Astrocyte (in vitro differentiated cells and primary cell): ENCODE results near the gene APOB. TPM values are rescaled to one million over a fixed set of nuclear protein-coding genes. Genes with fewer than 3 reads are reported as not detected.

ENCODE experiments used
- DNase-seq: peaks from one replicate; pipeline ENCODE4 v3.0.0-alpha.2; 2010; ENCODE audit warnings: low read depth
- FAIRE-seq: peaks from 2 replicates; lab custom pipeline; 2011; peaks lifted over from hg19 to GRCh38; lab: Jason Lieb, UNC
- H2AFZ ChIP-seq: 2 replicates; pipeline ENCODE4 v1.6.0; 2012; ENCODE audit warnings: low read depth, low read length, inconsistent platforms
- H3K27ac ChIP-seq: 2 replicates; pipeline ENCODE4 v1.5.1; 2011; ENCODE audit warnings: low read depth, low read length, inconsistent platforms
- H3K27me3 ChIP-seq: 2 replicates; pipeline ENCODE4 v1.6.0; 2011; ENCODE audit warnings: low read length, inconsistent platforms; ENCODE audit not compliant: insufficient read depth
- H3K36me3 ChIP-seq: 2 replicates; pipeline ENCODE4 v1.5.1; 2011; ENCODE audit warnings: low read length, inconsistent platforms; ENCODE audit not compliant: insufficient read depth
- H3K4me1 ChIP-seq: 2 replicates; pipeline ENCODE4 v1.5.1; 2011; ENCODE audit warnings: low read length, inconsistent platforms; ENCODE audit not compliant: insufficient read depth
- H3K4me2 ChIP-seq: 2 replicates; pipeline ENCODE4 v1.6.0; 2012; ENCODE audit warnings: low read length, inconsistent platforms
- H3K4me3 ChIP-seq: 2 replicates; pipeline ENCODE4 v1.5.1; 2011; ENCODE audit warnings: low read depth, mild to moderate bottlenecking, low read length, inconsistent platforms; ENCODE audit not compliant: insufficient read depth
- H3K79me2 ChIP-seq: 2 replicates; pipeline ENCODE4 v1.6.0; 2012; ENCODE audit warnings: mild to moderate bottlenecking, low read length, inconsistent platforms; ENCODE audit not compliant: insufficient read depth
- H3K9ac ChIP-seq: 2 replicates; pipeline ENCODE4 v1.6.0; 2012; ENCODE audit warnings: mild to moderate bottlenecking, low read length, inconsistent platforms
- H3K9me3 ChIP-seq: 2 replicates; pipeline ENCODE4 v1.5.1; 2012; ENCODE audit warnings: low read depth, mild to moderate bottlenecking, low read length, inconsistent platforms; ENCODE audit not compliant: insufficient read depth
- H4K20me1 ChIP-seq: 2 replicates; pipeline ENCODE4 v1.6.0; 2012; ENCODE audit warnings: low read length, inconsistent platforms; ENCODE audit not compliant: insufficient read depth
- H3K27ac Mint-ChIP-seq: one replicate; pipeline ENCODE4 v1.8.0; 2021; ENCODE audit warnings: mild to moderate bottlenecking, mixed read lengths; ENCODE audit not compliant: unreplicated experiment
- H3K27me3 Mint-ChIP-seq: one replicate; pipeline ENCODE4 v1.8.0; 2021; ENCODE audit warnings: low read depth, mixed read lengths; ENCODE audit not compliant: unreplicated experiment
- H3K36me3 Mint-ChIP-seq: one replicate; pipeline ENCODE4 v1.8.0; 2021; ENCODE audit warnings: low read depth, mixed read lengths; ENCODE audit not compliant: unreplicated experiment
- H3K4me1 Mint-ChIP-seq: one replicate; pipeline ENCODE4 v1.8.0; 2021; ENCODE audit warnings: low read depth, mixed read lengths; ENCODE audit not compliant: unreplicated experiment
- H3K4me3 Mint-ChIP-seq: one replicate; pipeline ENCODE4 v1.8.0; 2021; ENCODE audit warnings: mild to moderate bottlenecking, moderate library complexity, mixed read lengths; ENCODE audit not compliant: unreplicated experiment
- H3K9me3 Mint-ChIP-seq: one replicate; pipeline ENCODE4 v1.8.0; 2021; ENCODE audit warnings: mild to moderate bottlenecking, mixed read lengths; ENCODE audit not compliant: unreplicated experiment
- CTCF ChIP-seq: IDR thresholded peaks from 2 replicates; pipeline ENCODE4 v1.5.1; 2011; ENCODE audit warnings: low read depth, mild to moderate bottlenecking, inconsistent platforms, low read length, moderate library complexity; ENCODE audit not compliant: insufficient read depth
- EZH2 ChIP-seq: IDR thresholded peaks from 2 replicates; pipeline ENCODE4 v1.6.1; 2012; ENCODE audit warnings: mild to moderate bottlenecking, low read length, inconsistent platforms; ENCODE audit not compliant: insufficient read depth
- total RNA-seq: library from RNA; stranded (reverse); gene quantifications from 2 replicates; pipeline ENCODE4 v1.2.1, GENCODE V29; 2021

Gene APOB
- total RNA-seq, 1 donor from 2014 or later, result 0.05 TPM

GRCh38 chr2:21008790-21009661 is 34.8 kb downstream of the APOB start:
- H3K9me3 ChIP-seq, result no peaks in the 10 kb centered on the region
- TF ChIP-seq EZH2, result no peak
- Mint-ChIP-seq H3K36me3 (no peaks in the 10 kb centered on the region), H3K4me1 (no peaks in the 10 kb centered on the region), H3K27ac (no peak overlapping the region), H3K4me3 (no peak overlapping the region), H3K27me3 (peaks cover 29% of the 10 kb centered on the region), H3K9me3 (peaks cover 3% of the 10 kb centered on the region)
- H3K27me3 ChIP-seq, result no peaks in the 10 kb centered on the region
- H4K20me1 ChIP-seq, result no peaks in the 10 kb centered on the region
- DNase-seq, result no peak
- no peak overlapping the region for H3K9ac ChIP-seq
- no peaks in the 10 kb centered on the region for H3K79me2 ChIP-seq
- no peak overlapping the region for H3K4me3 ChIP-seq
- H3K27ac ChIP-seq, result no peak overlapping the region
- no peak overlapping the region for H2AFZ ChIP-seq
- FAIRE-seq, result no peak
- no peak overlapping the region for H3K4me2 ChIP-seq
- no peaks in the 10 kb centered on the region for H3K4me1 ChIP-seq
- H3K36me3 ChIP-seq, result no peaks in the 10 kb centered on the region

GRCh38 chr2:21008014-21008789 is 35.7 kb downstream of the APOB start:
- Histone ChIP-seq H3K4me2 (no peak overlapping the region), H3K9me3 (no peaks in the 10 kb centered on the region), H2AFZ (no peak overlapping the region), H3K4me3 (no peak overlapping the region), H3K27me3 (no peaks in the 10 kb centered on the region), H3K4me1 (no peaks in the 10 kb centered on the region), H3K27ac (no peak overlapping the region), H4K20me1 (no peaks in the 10 kb centered on the region), H3K36me3 (no peaks in the 10 kb centered on the region), H3K9ac (no peak overlapping the region), H3K79me2 (no peaks in the 10 kb centered on the region)
- FAIRE-seq (no peak), DNase-seq (no peak)
- Mint-ChIP-seq H3K4me1 (no peaks in the 10 kb centered on the region), H3K27ac (no peak overlapping the region), H3K9me3 (peaks cover 3% of the 10 kb centered on the region), H3K4me3 (no peak overlapping the region), H3K27me3 (peaks cover 29% of the 10 kb centered on the region), H3K36me3 (no peaks in the 10 kb centered on the region)
- no peak for TF ChIP-seq EZH2
- no peak for TF ChIP-seq CTCF

- H3K9me3 Mint-ChIP-seq, result peaks cover 3% of the 10 kb centered on the region
- no peaks in the 10 kb centered on the region for H4K20me1 ChIP-seq
Observed at GRCh38 chr2:21007129-21008013, 36.5 kb downstream of the APOB start.

More at GRCh38 chr2:21007129-21008013, 36.5 kb downstream of the APOB start:
- H3K27me3 Mint-ChIP-seq, result peaks cover 22% of the 10 kb centered on the region
- Histone ChIP-seq H3K9ac (no peak overlapping the region), H3K9me3 (no peaks in the 10 kb centered on the region), H3K4me3 (no peak overlapping the region), H2AFZ (no peak overlapping the region), H3K4me1 (no peaks in the 10 kb centered on the region), H3K36me3 (no peaks in the 10 kb centered on the region), H3K4me2 (no peak overlapping the region), H3K79me2 (no peaks in the 10 kb centered on the region), H3K27me3 (no peaks in the 10 kb centered on the region), H3K27ac (no peak overlapping the region)
- H3K27ac Mint-ChIP-seq, result no peak overlapping the region
- DNase-seq (no peak), FAIRE-seq (no peak)
- H3K4me3 Mint-ChIP-seq, result no peak overlapping the region
- H3K4me1 Mint-ChIP-seq, result no peaks in the 10 kb centered on the region
- TF ChIP-seq CTCF (no peak), EZH2 (no peak)
- H3K36me3 Mint-ChIP-seq, result no peaks in the 10 kb centered on the region
